T-cell (primary cell): Measurements from ENCODE around the gene SNX25. TPM values are rescaled to one million over a fixed set of nuclear protein-coding genes. Genes with fewer than 3 reads are reported as not detected.

Experiments
- ATAC-seq, 4 experiments: fragments of 200-7000 bp in 3 of 4; fragments of 150-1000 bp in 1 of 4; cut with Tn5 transposase; replicated peaks in 1 of 4; 1 replicate in 3 of 4; 2 replicates in 1 of 4; pipeline ENCODE4 v1.10.0; 2021; ENCODE audit warnings: moderate library complexity in 3 of 4, mild to moderate bottlenecking in 2 of 4, moderate number of reproducible peaks in 1 of 4
- CTCF ChIA-PET, 2 donors: fragments of 300-600 bp; sonication (Branson Sonifier 250); formaldehyde crosslinking; loops; one replicate each; lab custom pipeline; 2022; ENCODE audit warnings: antibody characterized with exemption in 2 of 2; lab: Charles Lee
- POLR2A ChIA-PET, 2 donors: fragments of 300-600 bp; sonication (Branson Sonifier 250); formaldehyde crosslinking; loops; one replicate each; lab custom pipeline; 2022; ENCODE audit warnings: antibody characterized with exemption in 2 of 2; lab: Charles Lee
- DNase-seq, 35 experiments: peaks; one replicate each; pipeline versions ENCODE4 v3.0.0 to v3.0.0-alpha.2; 2013 to 2023
- H3K27ac ChIP-seq: one replicate; pipeline ENCODE4 v1.5.1; 2013; ENCODE audit warnings: low read length
- H3K27me3 ChIP-seq, 2 experiments: replicated peaks in 1 of 2; 1 replicate in 1 of 2; 2 replicates in 1 of 2; pipeline versions ENCODE4 v1.6.1 to v1.7.0; 2013; ENCODE audit warnings: low read length in 1 of 2, mixed read lengths in 1 of 2; ENCODE audit not compliant: control insufficient read depth in 2 of 2, insufficient read depth in 2 of 2; ENCODE audit errors: extremely low read depth in 1 of 2
- H3K36me3 ChIP-seq, 2 donors: 1 replicate in 1 of 2; 2 replicates in 1 of 2; pipeline versions ENCODE4 v1.6.1 to v1.7.0; 2013; ENCODE audit warnings: low read length in 1 of 2; ENCODE audit not compliant: control insufficient read depth in 2 of 2, insufficient read depth in 1 of 2; ENCODE audit errors: extremely low read depth in 1 of 2
- H3K4me1 ChIP-seq, 2 experiments: 1 replicate in 1 of 2; 2 replicates in 1 of 2; pipeline versions ENCODE4 v1.6.1 to v1.7.0; 2013; ENCODE audit warnings: low read length in 2 of 2, mixed read lengths in 1 of 2; ENCODE audit not compliant: insufficient read depth in 2 of 2, control insufficient read depth in 1 of 2; ENCODE audit errors: extremely low read depth in 1 of 2
- H3K4me3 ChIP-seq, 2 donors: 1 replicate in 1 of 2; 2 replicates in 1 of 2; pipeline versions ENCODE4 v1.5.1 to v1.7.0; 2013; ENCODE audit warnings: mild to moderate bottlenecking in 2 of 2, low read length in 1 of 2, moderate library complexity in 1 of 2; ENCODE audit not compliant: control insufficient read depth in 1 of 2; ENCODE audit errors: extremely low read depth in 1 of 2
- H3K9me3 ChIP-seq: 2 replicates; pipeline ENCODE4 v1.7.0; 2013
- H3K27ac Mint-ChIP-seq, 2 donors: one replicate each; pipeline ENCODE4 v1.8.0; 2020 to 2021; ENCODE audit warnings: mild to moderate bottlenecking in 2 of 2, mixed read lengths in 2 of 2
- H3K27me3 Mint-ChIP-seq, 2 donors: one replicate each; pipeline ENCODE4 v1.8.0; 2021 to 2022; ENCODE audit warnings: mixed read lengths in 2 of 2
- H3K36me3 Mint-ChIP-seq: one replicate; pipeline ENCODE4 v1.8.0; 2021; ENCODE audit warnings: mixed read lengths
- H3K4me1 Mint-ChIP-seq, 3 donors: one replicate each; pipeline ENCODE4 v1.8.0; 2020 to 2022; ENCODE audit warnings: mixed read lengths in 3 of 3, mild to moderate bottlenecking in 1 of 3
- H3K4me3 Mint-ChIP-seq, 3 donors: one replicate each; pipeline ENCODE4 v1.8.0; 2020 to 2022; ENCODE audit warnings: mild to moderate bottlenecking in 3 of 3, mixed read lengths in 3 of 3, moderate library complexity in 3 of 3
- H3K9me3 Mint-ChIP-seq, 3 donors: one replicate each; pipeline ENCODE4 v1.8.0; 2020 to 2022; ENCODE audit warnings: mixed read lengths in 3 of 3
- WGBS: methylation state at CpG from one replicate; pipeline ENCODE4 v1.1.5; 2013; ENCODE audit warnings: missing lambda C conversion rate; ENCODE audit not compliant: insufficient coverage; 5-methylcytosine and 5-hydroxymethylcytosine counted together
- total RNA-seq, 35 experiments: library from RNA in 6 of 35; stranded (reverse) in 6 of 35; fragments of 120-200 nt in 1 of 35; gene quantifications; one replicate each; pipeline versions ENCODE4 v1.2.1 to v1.2.4 and lab custom pipeline; 2013 to 2026

SNX25 gene
- total RNA-seq, 5 donors from 2014 or later (not counting 1 experiment from before 2014, with no cell fraction given): 14.0 to 19.3 (median 16.4) TPM

- Mint-ChIP-seq H3K27me3 (no peaks in the 10 kb centered on the region), H3K4me1 (peaks cover 9 to 25% (median 16%) of the 10 kb centered on the region in 3 donors), H3K4me3 (no peak overlapping the region), H3K27ac (no peak overlapping the region), H3K9me3 (no peaks in the 10 kb centered on the region), H3K36me3 (peaks cover 50% of the 10 kb centered on the region)
- POLR2A ChIA-PET: no interaction called here
- peaks cover 0 to 14% of the 10 kb centered on the region in 2 donors for H3K36me3 ChIP-seq
- 100% methylated on average over 1 of the region's 4 CpGs for WGBS
- H3K4me3 ChIP-seq: no peak overlapping the region
- no peak overlapping the region for H3K27ac ChIP-seq
- H3K27me3 ChIP-seq: no peaks in the 10 kb centered on the region
- peaks cover 0 to 4% of the 10 kb centered on the region in 2 experiments for H3K4me1 ChIP-seq
- DNase-seq: no peak
- CTCF ChIA-PET: interaction anchor here (0.6 kb wide), 3 partner anchors 7 to 85 kb away, joined by 3 read pairs; no protein-coding TSS in a partner anchor
- H3K9me3 ChIP-seq: no peaks in the 10 kb centered on the region
- no peak for ATAC-seq
Measured at GRCh38 chr4:185269286-185269685, 59.9 kb downstream of the SNX25 start.

- ATAC-seq: no peak
- H3K27ac Mint-ChIP-seq: no peak overlapping the region
- WGBS: 83% methylated on average over 1 of the region's 5 CpGs
Measured at GRCh38 chr4:185270037-185270436, 60.6 kb downstream of the SNX25 start.

GRCh38 chr4:185270885-185271284 lies 61.5 kb downstream of the SNX25 start:
- Mint-ChIP-seq H3K27me3 (no peaks in the 10 kb centered on the region), H3K27ac (no peak overlapping the region), H3K4me3 (no peak overlapping the region), H3K36me3 (peaks cover 55% of the 10 kb centered on the region), H3K4me1 (peaks cover 5 to 19% (median 12%) of the 10 kb centered on the region in 3 donors), H3K9me3 (no peaks in the 10 kb centered on the region)
- POLR2A ChIA-PET: interaction anchor here in 1 of 2 donors (0.6 kb wide), 1 partner anchor 52 kb away, joined by 3 read pairs; no protein-coding TSS in a partner anchor
- Histone ChIP-seq H3K27ac (no peak overlapping the region), H3K4me1 (peaks cover 0 to 4% of the 10 kb centered on the region in 2 experiments), H3K36me3 (peaks cover 0 to 14% of the 10 kb centered on the region in 2 donors), H3K4me3 (no peak overlapping the region), H3K9me3 (no peaks in the 10 kb centered on the region), H3K27me3 (no peaks in the 10 kb centered on the region)
- CTCF ChIA-PET: interaction anchor here in 1 of 2 donors (0.9 kb wide), 1 partner anchor 29 kb away, joined by 3 read pairs; no protein-coding TSS in a partner anchor
- DNase-seq (no peak), ATAC-seq (no peak)
- WGBS: no CpG with 5 or more reads among the region's 6 CpGs

More at GRCh38 chr4:185270037-185270436, 60.6 kb downstream of the SNX25 start:
- Mint-ChIP-seq H3K36me3 (peaks cover 54% of the 10 kb centered on the region), H3K27me3 (no peaks in the 10 kb centered on the region), H3K4me1 (peaks cover 9 to 22% (median 16%) of the 10 kb centered on the region in 3 donors), H3K9me3 (no peaks in the 10 kb centered on the region), H3K4me3 (no peak overlapping the region)
- CTCF ChIA-PET: interaction anchor here (0.6 kb wide), 3 partner anchors 8 to 86 kb away, joined by 3 read pairs; no protein-coding TSS in a partner anchor
- Histone ChIP-seq H3K4me1 (peaks cover 0 to 4% of the 10 kb centered on the region in 2 experiments), H3K9me3 (no peaks in the 10 kb centered on the region), H3K27me3 (no peaks in the 10 kb centered on the region), H3K4me3 (no peak overlapping the region), H3K27ac (no peak overlapping the region), H3K36me3 (peaks cover 0 to 14% of the 10 kb centered on the region in 2 donors)
- POLR2A ChIA-PET: no interaction called here
- no peak for DNase-seq

DNA sequence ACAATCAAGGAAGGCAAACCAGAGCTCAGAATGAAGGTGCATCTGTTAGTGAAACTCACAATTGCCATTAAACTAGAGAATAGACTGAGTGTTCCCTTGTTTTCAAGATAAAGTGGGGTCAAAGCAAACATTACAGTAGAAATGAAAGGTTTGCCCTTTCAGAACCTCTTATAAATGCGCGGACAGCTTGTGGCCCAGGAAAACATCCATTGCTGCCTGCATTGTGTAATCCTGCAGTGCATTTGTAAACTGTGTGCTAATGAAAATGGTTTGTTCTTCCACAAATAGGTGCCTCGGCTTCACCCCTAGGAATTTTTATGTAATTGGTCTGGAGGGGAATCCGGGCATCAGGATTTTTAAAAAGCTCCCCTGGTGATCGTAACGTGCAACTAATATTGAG lies 62.8 kb downstream of the SNX25 start:
- WGBS: no CpG with 5 or more reads among the region's 6 CpGs
- Mint-ChIP-seq H3K36me3 (peaks cover 59% of the 10 kb centered on the region), H3K4me3 (no peak overlapping the region), H3K27ac (no peak overlapping the region), H3K9me3 (no peaks in the 10 kb centered on the region), H3K4me1 (peaks cover 0 to 6% (median 3%) of the 10 kb centered on the region in 3 donors), H3K27me3 (no peaks in the 10 kb centered on the region)
- H3K9me3 ChIP-seq: no peaks in the 10 kb centered on the region
- ATAC-seq (no peak), DNase-seq (no peak)
- POLR2A ChIA-PET: no interaction called here
- peaks cover 0 to 11% of the 10 kb centered on the region in 2 donors for H3K36me3 ChIP-seq
- H3K4me1 ChIP-seq: no peaks in the 10 kb centered on the region
- no peak overlapping the region for H3K4me3 ChIP-seq
- CTCF ChIA-PET: no interaction called here
- no peak overlapping the region for H3K27ac ChIP-seq
- H3K27me3 ChIP-seq: no peaks in the 10 kb centered on the region

- Mint-ChIP-seq H3K36me3 (peaks cover 40% of the 10 kb centered on the region), H3K27ac (no peak overlapping the region), H3K27me3 (no peaks in the 10 kb centered on the region), H3K9me3 (no peaks in the 10 kb centered on the region), H3K4me3 (no peak overlapping the region), H3K4me1 (peaks cover 0 to 4% (median 2%) of the 10 kb centered on the region in 3 donors)
- ATAC-seq (no peak), DNase-seq (no peak)
- Histone ChIP-seq H3K27me3 (no peaks in the 10 kb centered on the region), H3K36me3 (no peaks in the 10 kb centered on the region), H3K4me3 (no peak overlapping the region), H3K4me1 (no peaks in the 10 kb centered on the region), H3K9me3 (no peaks in the 10 kb centered on the region), H3K27ac (no peak overlapping the region)
- ChIA-PET CTCF (no interaction called here), POLR2A (interaction anchor here in 1 of 2 donors (0.5 to 0.7 kb wide), 2 partner anchors 39 to 108 kb away, joined by 3 read pairs; no protein-coding TSS in a partner anchor)
Measured at GRCh38 chr4:185275501-185275900, 66.1 kb downstream of the SNX25 start.

DNA sequence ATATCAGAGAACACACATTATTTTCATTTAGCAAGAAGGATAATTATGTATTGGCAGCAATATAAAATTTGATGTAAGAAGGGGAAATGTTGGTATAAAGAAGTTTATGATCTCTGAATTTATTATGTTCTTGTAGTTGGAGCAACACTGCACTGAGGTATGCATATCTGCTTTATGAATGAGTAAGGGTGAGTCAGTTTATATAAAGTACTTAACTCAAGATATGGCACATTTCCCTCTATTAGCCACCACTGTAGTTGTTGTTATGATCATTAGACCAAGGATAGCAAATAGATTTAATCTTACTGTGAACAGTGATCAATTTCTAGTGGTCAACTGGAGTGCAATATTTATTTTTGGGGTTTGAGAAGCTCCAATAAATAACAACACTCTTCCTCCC lies 66.6 kb downstream of the SNX25 start:
- no peaks in the 10 kb centered on the region for H3K27me3 ChIP-seq
- H3K9me3 ChIP-seq: no peaks in the 10 kb centered on the region
- ATAC-seq: no peak
- DNase-seq: no peak
- Mint-ChIP-seq H3K4me3 (no peak overlapping the region), H3K9me3 (no peaks in the 10 kb centered on the region), H3K27me3 (no peaks in the 10 kb centered on the region), H3K36me3 (peaks cover 38% of the 10 kb centered on the region), H3K27ac (no peak overlapping the region), H3K4me1 (peaks cover 0 to 4% (median 4%) of the 10 kb centered on the region in 3 donors)
- no peak overlapping the region for H3K4me3 ChIP-seq
- ChIA-PET CTCF (no interaction called here), POLR2A (no interaction called here)
- no peaks in the 10 kb centered on the region for H3K36me3 ChIP-seq
- no peak overlapping the region for H3K27ac ChIP-seq
- no peaks in the 10 kb centered on the region for H3K4me1 ChIP-seq
